Measurements from ENCODE around the gene CSNK1G2. TPM values are rescaled to one million over a fixed set of nuclear protein-coding genes. Genes with fewer than 3 reads are reported as not detected.

CSNK1G2 gene
- total RNA-seq, 1 donor from 2014 or later: 24.3 TPM

DNA sequence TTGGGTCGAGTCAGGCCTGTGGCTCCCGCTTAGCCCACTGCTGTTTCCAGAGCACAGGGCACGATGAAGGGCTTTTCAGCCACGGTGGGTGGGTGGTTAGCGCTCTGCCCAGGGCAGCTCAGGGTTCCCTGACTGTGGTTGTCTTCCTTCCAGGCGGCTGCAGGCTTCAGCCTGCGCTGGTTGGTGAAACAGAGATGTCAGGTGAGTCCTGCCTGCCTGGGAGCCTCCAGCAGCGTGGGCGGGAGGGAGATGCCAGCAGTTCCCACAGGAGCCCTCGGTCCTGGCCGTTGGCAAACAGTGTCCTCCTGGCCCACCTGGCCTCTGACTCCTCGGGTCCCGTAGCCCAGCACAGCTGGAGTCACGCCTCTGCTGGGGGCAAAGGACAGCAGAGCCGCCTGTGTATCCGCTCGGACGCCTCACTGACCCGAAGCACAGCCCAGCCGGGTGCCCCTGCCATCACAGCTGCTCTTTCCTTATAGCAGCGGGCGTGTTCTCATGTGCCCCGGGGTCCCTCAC lies 26.1 kb upstream of the CSNK1G2 start:
- DNase-seq: no peak
- no peak for ATAC-seq (ENCODE audit: poor library complexity)
- intact Hi-C loops (cut with DNase I): no loop called here

DNA sequence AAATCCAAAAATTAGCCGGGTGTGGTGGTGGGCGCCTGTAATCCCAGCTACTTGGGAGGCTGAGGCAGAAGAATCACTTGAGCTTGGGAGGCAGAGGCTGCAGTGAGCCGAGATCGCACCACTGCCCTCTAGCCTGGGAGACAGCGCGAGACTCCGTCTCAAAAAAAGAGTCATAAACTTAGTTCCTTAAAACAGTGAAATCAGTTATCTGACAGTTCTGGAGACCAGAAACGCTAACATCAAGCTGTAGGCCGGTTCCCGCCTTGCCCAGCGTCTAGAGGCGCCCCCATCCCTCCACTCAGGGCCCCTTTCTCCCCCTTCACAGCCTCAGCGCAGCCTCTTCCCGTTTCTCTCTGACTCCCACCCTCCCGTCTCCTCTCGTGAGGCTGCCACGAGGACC lies 23.8 kb upstream of the CSNK1G2 start:
- intact Hi-C loops (cut with DNase I): no loop called here
- DNase-seq (no peak), ATAC-seq (ENCODE audit: poor library complexity) (no peak)

DNA sequence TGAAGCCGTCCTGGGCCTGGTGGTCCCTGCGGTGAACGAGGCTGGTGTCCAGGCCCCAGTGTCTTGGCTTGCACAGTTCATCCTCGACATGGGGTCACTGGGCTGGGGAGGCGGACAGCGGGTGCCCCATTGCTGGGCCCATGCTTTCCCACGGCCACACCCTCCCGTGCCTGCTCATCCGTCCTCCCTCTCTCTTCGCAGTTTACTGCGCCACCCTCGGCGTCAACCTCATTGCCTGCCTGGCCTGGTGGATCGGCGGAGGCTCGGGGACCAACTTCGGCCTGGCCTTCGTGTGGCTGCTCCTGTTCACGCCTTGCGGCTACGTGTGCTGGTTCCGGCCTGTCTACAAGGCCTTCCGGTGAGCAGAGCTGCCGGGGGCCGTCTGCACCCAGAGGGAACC lies 23.0 kb upstream of the CSNK1G2 start:
- intact Hi-C loops (cut with DNase I): no loop called here
- ATAC-seq (ENCODE audit: poor library complexity) (no peak), DNase-seq (no peak)

DNA sequence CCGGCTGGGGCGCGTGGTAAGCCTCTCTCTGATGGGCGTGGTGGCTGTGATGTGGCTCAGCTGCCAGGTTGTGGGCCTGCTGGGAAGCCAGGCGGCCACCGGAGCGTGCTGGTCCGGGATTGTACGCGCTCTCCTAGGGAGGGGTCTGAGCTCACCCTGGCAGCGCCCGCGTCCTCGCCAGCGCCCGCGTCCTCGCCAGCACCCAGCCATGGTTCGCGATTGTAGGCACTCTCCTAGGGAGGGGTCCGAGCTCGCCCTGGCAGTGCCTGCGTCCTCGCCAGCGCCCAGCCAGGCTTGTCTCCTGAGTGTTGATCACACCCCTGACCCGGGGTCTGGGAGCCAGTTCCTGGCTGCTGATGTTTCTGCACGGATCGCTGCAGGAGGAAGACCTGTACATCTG lies 22.0 kb upstream of the CSNK1G2 start:
- no peak for ATAC-seq (ENCODE audit: poor library complexity)
- intact Hi-C loops (cut with DNase I): no loop called here
- DNase-seq: no peak

DNA sequence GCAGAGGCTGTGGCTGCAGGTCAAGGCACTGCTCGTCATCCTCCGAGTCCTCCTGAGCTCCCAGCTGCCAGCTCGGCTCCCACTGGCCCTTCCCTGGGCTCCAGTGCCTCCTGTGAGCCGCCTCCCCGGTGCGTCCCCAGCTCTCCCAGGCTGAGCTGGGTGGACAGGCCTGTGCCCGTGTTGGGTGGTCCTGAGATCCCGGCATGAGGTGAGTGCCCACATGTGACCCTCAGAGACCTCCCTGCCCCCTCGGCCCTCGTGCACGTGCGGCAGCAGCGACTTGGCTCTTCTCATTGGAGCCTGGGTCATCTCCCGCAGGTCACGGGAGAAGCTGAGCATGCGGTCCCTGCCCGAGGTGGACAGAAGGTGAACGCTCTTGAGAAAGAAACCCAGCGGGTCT lies 20.3 kb upstream of the CSNK1G2 start:
- DNase-seq: no peak
- intact Hi-C loops (cut with DNase I): loop anchor here (5.0 kb wide), 1 partner anchor 152 kb away; no protein-coding TSS in a partner anchor
- ATAC-seq (ENCODE audit: poor library complexity): no peak

DNA sequence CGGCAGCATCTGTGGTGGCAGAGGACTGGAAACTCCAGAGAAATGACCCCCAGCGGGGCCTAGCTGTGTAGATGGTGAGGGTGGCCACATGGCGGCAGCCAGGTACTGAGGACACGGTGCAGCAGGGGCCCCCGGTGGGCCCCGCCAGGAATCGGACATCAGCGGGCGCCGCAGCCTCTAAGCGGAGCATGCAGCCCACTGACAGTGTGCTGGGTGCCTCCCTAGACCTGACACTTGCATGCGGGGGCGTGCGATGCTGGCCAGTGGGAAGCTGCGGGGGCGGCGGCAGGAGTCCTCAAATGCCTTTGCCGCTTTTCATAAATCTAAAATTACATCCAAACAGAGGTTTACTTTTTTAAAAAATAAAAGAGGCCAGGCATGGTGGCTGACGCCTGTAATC lies 19.6 kb upstream of the CSNK1G2 start:
- ATAC-seq (ENCODE audit: poor library complexity) (no peak), DNase-seq (no peak)
- intact Hi-C loops (cut with DNase I): loop anchor here (5.0 kb wide), 1 partner anchor 151 kb away; no protein-coding TSS in a partner anchor

DNA sequence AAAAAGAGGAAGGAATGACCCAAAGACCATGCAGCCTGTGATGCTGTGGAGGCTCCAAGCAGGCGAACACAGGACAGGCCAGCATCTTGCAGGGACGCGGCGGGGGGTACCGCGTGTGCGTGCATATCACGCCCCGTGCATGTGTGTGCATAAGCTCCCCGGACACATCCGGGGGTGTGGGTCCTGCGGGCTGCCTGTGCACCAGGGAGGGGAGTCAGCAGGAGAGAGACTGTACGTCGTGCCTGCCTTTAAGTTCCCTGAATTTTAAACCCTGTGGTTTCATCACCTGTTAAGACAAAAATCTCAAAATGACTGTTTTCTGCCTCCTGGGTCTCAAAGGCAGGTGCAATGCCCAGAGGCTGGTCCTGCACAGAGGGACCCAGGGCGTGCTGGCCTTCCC lies 19.1 kb upstream of the CSNK1G2 start:
- ATAC-seq (ENCODE audit: poor library complexity): no peak
- intact Hi-C loops (cut with DNase I): loop anchor here (5.0 kb wide), 1 partner anchor 150 kb away; no protein-coding TSS in a partner anchor

DNA sequence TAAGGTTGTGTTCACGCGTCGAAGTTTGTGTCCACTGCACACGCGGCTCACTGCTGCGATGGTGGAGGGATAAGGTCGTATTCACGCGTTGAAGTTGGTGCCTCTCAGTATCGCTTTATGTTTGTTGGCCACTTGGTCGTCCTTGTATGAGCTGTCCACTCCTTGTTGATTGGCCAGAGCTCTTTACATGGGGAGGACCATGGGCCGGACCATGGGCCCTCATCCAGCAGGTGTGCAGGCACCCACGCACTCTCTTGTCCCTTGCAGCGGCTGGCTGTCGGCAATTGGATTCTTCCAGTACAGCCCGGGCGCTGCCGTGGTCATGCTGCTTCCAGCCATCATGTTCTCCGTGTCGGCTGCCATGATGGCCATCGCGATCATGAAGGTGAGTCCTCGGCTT lies 18.2 kb upstream of the CSNK1G2 start:
- DNase-seq (no peak), ATAC-seq (ENCODE audit: poor library complexity) (no peak)
- intact Hi-C loops (cut with DNase I): loop anchor here (5.0 kb wide), 1 partner anchor 149 kb away; no protein-coding TSS in a partner anchor

More for the DNA sequence above, 19.1 kb upstream of the CSNK1G2 start:
- no peak for DNase-seq

DNA sequence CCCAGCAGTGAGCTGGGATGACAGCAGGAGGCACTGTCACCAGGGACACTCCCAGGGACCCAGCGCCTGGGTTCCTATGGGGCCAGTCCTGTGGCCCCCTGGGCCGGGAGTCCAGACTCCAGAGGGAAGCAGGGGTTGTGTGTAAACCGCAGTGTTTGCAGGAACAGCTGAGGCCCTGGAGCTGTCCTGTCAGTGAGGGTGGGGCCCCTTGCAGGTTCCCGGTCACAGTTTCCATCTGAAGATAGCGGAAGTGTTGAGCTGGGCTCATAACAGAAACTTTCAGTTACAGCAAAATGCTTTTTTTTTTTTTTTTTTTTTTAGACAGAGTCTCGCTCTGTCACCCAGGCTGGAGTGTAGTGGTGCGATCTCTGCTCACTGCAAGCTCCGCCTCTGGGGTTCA lies 17.7 kb upstream of the CSNK1G2 start:
- intact Hi-C loops (cut with DNase I): loop anchor here (5.0 kb wide), 1 partner anchor 149 kb away; no protein-coding TSS in a partner anchor

DNA sequence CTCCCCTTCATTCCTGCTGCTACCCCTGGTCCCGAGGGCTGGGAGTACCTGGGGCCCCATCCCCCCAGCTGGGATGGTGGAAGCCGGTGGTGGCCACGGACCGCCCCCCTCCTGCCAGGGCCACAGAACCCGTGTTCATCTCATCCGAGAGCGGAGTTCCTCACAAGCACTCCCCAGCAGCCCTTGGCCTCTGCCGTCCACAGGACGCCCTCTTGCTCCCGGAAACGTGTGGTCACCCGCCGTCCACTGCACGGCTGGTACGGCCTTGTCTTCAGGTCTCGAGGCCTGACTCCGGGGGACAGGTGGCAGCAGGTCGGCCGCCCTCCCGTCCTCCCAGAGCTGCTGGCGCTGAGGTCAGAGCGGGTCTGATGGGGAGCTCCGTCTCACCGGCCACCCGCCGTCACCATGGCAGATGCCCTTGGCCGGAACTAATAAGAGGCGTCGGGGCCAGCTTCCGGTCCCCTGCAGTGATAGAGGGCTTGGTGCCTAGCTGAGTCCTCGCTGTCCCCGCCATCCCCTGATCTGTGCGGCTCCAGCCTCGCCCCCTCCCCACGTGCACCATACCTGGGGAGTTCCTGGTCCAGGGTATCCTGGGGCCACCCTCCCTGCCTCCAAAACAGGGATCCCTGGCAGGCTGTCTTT lies 16.5 kb upstream of the CSNK1G2 start:
- no peak for ATAC-seq (ENCODE audit: poor library complexity)
- DNase-seq: no peak
- intact Hi-C loops (cut with DNase I): loop anchor here (5.0 kb wide), 1 partner anchor 148 kb away; no protein-coding TSS in a partner anchor

More for the DNA sequence above, 17.7 kb upstream of the CSNK1G2 start:
- no peak for DNase-seq
- ATAC-seq (ENCODE audit: poor library complexity): peak; percentile 45

DNA sequence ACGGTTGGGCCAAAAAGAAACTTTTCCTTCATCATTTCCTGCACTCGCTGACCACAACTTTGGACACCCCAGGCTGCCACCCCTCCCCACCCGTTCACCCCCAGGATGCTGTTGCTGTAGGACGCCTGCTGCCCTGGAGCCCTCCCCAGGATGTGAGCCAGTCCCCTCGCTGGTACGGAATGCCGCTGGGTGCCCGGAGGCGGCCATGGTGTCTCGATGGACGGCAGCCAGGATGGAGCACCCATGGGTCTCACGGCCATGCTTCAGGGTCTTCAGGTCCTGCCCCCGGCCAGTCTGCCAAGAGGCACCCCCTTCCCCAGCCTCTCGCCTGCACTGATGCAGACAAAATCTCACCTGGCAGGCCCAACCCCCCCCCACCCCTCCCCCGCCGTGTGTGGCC lies 15.4 kb upstream of the CSNK1G2 start:
- intact Hi-C loops (cut with DNase I): no loop called here
- DNase-seq (no peak), ATAC-seq (ENCODE audit: poor library complexity) (no peak)

DNA sequence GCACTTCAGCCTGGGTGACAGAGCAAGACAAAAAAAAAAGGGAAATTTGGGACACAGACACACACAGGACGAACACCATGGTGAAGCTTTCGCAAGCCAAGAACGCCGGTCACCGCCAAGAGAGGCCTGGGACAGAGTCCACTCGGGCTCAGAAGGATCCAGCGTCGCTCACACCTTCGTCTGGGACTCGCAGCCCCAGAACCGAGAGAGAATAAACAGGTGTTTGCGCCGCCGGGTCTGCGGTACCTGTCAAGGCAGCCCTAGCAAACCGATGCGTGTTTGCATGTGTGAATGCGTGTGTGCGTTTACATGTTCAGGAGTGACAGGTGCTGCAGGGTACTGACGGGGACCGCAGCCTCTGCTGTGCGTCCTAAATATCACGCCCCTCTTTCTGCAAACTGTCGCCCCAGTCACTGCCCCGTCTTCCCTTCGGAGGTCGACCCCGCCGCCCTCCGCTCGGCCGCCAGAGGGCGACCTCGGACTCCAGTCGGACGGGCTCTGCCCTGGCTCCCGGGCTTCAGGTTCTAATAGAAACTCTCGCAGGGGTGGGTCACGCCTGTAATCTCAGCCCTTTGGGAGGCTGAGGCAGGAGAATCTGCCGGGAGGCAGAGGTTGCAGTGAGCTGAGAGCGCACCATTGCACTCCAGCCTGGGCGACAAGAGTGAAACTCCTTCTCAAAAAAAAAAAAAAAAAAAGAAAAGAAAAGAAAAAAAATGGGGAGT lies 11.8 kb upstream of the CSNK1G2 start:
- intact Hi-C loops (cut with DNase I): no loop called here
- peak; percentile 96 for ATAC-seq (ENCODE audit: poor library complexity)
- peak; percentile 89 for DNase-seq

DNA sequence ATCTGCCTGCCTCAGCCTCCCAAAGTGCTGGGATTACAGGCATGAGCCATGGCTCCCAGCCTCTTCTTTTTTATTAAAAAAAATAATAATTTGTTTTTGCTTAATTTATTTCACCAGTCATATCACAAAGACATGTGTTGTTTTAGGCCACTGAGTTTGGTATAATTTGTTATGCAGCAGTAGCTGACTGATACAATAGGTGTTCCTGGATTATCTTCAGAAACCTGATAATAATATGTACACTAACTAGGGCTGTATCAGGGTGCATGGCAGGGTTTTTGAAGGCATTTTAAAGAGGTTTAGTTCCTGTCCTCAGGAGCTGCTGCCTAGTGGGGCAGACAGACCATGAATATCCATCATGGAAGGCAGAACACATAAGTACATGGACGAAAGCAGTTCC lies 9.5 kb upstream of the CSNK1G2 start:
- DNase-seq (no peak), ATAC-seq (ENCODE audit: poor library complexity) (no peak)
- intact Hi-C loops (cut with DNase I): loop anchor here (10.0 kb wide), 1 partner anchor 393 kb away; the partner anchor contains the start of genes LSM7 and SPPL2B

DNA sequence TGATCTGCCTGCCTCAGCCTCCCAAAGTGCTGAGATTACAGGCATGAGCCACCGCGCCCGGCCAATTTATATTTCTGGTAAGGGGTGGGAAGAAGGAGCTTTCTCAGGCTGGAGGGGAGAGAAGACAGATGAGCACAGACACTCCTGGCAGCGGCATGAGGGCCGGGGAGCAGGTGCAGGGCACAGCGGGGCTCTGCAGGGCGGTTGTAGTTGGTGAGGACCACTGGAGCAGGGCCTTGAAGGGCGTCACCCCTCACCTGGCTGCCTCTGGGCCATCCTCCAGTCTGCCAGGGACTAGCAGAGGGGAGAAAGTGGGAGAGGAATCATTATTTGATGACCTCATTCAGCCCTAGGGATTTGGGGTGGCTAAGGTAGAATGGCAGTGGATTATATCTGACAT lies 8.6 kb upstream of the CSNK1G2 start:
- intact Hi-C loops (cut with DNase I): loop anchor here (10.0 kb wide), 1 partner anchor 392 kb away; the partner anchor contains the start of genes LSM7 and SPPL2B
- ATAC-seq (ENCODE audit: poor library complexity): no peak
- DNase-seq: no peak

DNA sequence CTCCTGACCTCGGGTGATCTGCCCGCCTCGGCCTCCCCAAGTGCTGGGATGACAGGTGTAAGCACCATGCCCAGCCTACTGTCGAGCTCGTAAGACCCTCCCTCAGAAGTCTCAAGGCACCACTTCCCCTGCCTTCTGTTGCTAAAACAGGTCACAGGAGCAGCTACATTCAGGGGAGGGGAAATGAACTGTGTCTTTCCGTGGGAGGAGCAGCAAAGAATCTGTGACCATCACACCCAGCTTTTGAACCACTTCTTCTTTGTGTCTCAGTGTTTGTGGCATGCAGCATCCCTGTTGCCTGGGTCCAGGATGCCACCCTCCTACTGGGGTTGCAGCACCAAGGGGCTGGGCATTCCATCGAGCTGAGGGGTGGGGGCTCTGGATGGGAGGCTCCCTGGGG lies 7.7 kb upstream of the CSNK1G2 start:
- no peak for ATAC-seq (ENCODE audit: poor library complexity)

DNA sequence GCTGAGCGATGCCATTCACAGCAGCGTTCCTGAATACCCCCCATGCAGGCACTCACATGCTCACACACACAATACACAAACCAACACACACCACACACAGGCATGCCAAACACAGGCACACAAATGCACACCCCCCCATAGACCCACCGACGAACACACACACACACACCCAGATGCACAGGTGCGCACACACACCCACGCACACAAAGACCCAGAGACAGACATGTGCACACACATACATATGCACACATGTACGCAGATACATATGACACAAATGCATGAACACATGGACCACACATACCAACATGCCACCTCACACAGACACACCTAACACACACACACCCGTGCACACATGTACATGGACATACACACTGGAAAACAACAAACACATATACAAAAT lies 7.0 kb upstream of the CSNK1G2 start:
- DNase-seq (no peak), ATAC-seq (ENCODE audit: poor library complexity) (no peak)
- intact Hi-C loops (cut with DNase I): loop anchor here (10.0 kb wide), 1 partner anchor 391 kb away; the partner anchor contains the start of genes LSM7 and SPPL2B

More for the DNA sequence above, 7.7 kb upstream of the CSNK1G2 start:
- no peak for DNase-seq
- intact Hi-C loops (cut with DNase I): loop anchor here (10.0 kb wide), 1 partner anchor 392 kb away; the partner anchor contains the start of genes LSM7 and SPPL2B

DNA sequence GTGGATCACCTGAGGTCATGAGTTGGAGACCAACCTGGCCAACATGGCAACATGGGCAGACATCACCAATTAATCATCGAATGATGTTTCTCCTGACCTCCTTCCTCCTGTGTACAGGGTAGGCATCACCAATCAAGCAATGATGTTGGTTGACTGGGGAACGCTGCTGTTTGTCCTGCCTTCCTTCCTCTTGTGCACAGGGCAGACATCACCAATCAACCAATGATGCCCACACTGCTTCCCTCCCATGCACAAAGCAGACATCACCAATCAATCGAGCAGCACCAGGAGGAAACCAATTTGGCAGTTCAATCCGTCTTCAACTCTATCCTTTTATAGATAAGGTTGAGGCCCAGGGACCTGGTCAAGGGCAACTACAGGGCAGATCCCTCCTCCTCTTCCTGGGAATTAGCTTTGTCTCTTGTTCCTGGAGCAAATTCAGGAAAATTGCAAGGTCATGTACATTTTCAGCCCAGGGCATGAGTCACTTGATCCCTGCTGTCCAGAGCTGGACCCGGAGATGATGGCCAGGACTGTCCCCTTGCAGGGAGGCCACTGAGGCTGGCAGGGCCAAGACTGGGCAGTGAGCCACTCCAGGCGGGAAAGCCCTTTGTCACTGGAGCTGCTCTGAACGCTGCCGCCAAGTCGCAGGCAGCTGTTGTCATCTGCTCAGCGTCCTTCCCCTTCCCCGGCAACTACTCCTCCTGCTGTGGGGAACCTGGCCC lies 5.3 kb upstream of the CSNK1G2 start:
- no peak for DNase-seq
- no peak for ATAC-seq (ENCODE audit: poor library complexity)
- intact Hi-C loops (cut with DNase I): loop anchor here (10.0 kb wide), 1 partner anchor 389 kb away; the partner anchor contains the start of genes LSM7 and SPPL2B

DNA sequence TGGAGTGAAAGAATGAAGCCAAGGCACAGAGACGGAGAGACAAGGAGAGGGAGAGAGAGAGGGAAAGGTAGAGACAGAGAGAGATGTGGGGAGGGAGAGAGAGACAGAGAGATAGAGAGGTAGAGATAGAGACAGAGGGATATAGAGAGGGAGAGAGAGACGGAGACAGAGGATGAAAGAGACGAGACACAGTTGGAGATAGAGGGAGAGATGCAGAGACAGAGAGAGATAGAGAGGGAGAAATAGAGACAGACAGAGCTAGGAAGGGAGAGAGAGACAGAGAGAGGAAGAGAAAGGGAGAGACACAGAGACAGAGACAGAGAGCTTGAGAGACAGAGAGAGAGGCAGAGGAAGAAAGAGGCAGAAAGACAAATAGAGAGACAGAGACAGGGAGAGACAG lies 4.5 kb upstream of the CSNK1G2 start:
- no peak for ATAC-seq (ENCODE audit: poor library complexity)
- DNase-seq: no peak
- intact Hi-C loops (cut with DNase I): loop anchor here (10.0 kb wide), 1 partner anchor 388 kb away; the partner anchor contains the start of genes LSM7 and SPPL2B
